Activated CD4-positive, alpha-beta T cell treated with anti-CD3 and anti-CD28 coated beads, Interleukin-2, Interleukin-6, amounts not matched to agents 100 ng/mL and 50 ng/mL, durations not matched to agents 16 hours and 8 hours (primary cell): ENCODE results near the gene RAC3.

Experiments
- DNase-seq: peaks from one replicate; pipeline ENCODE4 v3.0.0-alpha.2; 2020

The RAC3 gene

GRCh38 chr17:82058230-82058854 lies 26.9 kb downstream of the RAC3 start:
- DNase-seq, result no peak

- no peak for DNase-seq
Measured at GRCh38 chr17:82058855-82059249, 27.4 kb downstream of the RAC3 start.

- no peak for DNase-seq
Measured at GRCh38 chr17:82059272-82060000, 28.0 kb downstream of the RAC3 start.

- DNase-seq, result no peak
Measured at GRCh38 chr17:82060001-82060380, 28.5 kb downstream of the RAC3 start.

GRCh38 chr17:82060614-82061013 lies 29.1 kb downstream of the RAC3 start:
- DNase-seq, result no peak

GRCh38 chr17:82061047-82061925 lies 29.8 kb downstream of the RAC3 start:
- DNase-seq, result no peak

- no peak for DNase-seq
Measured at GRCh38 chr17:82062076-82062983, 30.9 kb downstream of the RAC3 start.

- DNase-seq, result no peak
Measured at GRCh38 chr17:82062984-82063368, 31.5 kb downstream of the RAC3 start.

GRCh38 chr17:82063424-82064415 lies 32.2 kb downstream of the RAC3 start:
- no peak for DNase-seq

GRCh38 chr17:82064433-82065192 lies 33.1 kb downstream of the RAC3 start:
- DNase-seq, result no peak

- DNase-seq, result no peak
Measured at GRCh38 chr17:82065193-82065637, 33.7 kb downstream of the RAC3 start.

- DNase-seq, result peak; percentile 82
Measured at GRCh38 chr17:82065638-82066303, 34.3 kb downstream of the RAC3 start, which contains the start of gene DUS1L. Gene DUS1L (minus strand): TSS chr17:82065804. CDS start chr17:82065059, 745 bp downstream.

GRCh38 chr17:82070611-82071010 lies 39.1 kb downstream of the RAC3 start:
- DNase-seq, result no peak

- no peak for DNase-seq
Measured at GRCh38 chr17:82072827-82073226, 41.3 kb downstream of the RAC3 start.

GRCh38 chr17:82073446-82073845 lies 42.0 kb downstream of the RAC3 start:
- DNase-seq, result no peak

- DNase-seq, result no peak
Measured at GRCh38 chr17:82076018-82076784, 44.7 kb downstream of the RAC3 start.

GRCh38 chr17:82076785-82077591 lies 45.5 kb downstream of the RAC3 start:
- DNase-seq, result no peak
